ENCODE data around the gene PPFIBP1. TPM values are rescaled to one million over a fixed set of nuclear protein-coding genes. Genes with fewer than 3 reads are reported as not detected.
A peak's percentile ranks its signal among the peaks of the same experiment; 100 is the strongest.

Gene PPFIBP1
- total and polyA plus RNA-seq, 10 donors = 3.7 to 182 (median 92.4) TPM

DNA sequence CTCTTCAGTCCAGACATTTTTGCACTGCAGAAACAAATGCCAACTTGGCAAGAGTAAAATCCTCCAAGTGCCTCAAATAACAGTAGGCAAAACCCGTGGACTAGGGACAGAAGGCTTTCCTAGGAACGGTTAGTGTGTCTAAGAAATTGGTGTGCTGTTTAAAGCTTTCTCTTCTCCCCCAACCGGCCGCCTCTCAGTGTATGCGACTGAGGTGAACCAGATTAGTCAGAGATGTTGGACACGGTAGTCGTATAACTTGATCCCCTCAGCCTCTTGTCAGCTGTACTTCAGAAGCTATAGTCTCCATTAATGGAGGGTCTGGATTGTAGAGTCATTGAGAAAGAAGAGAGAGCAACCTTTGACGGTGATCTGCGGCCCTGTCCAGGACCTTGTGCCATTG lies 21.7 kb downstream of the PPFIBP1 start:
- H3K27me3 ChIP-seq (replicated peaks in 1 of 7) = no peaks in the 10 kb centered on the region
- intact Hi-C loops (cut with DNase I; ENCODE audit: low total_unique reads) = no loop called here
- no peaks in the 10 kb centered on the region for H3K36me3 ChIP-seq
- 91 to 93% (median 93%) methylated on average over 9 of the region's 9 CpGs for whole genome bisulfite sequencing, 5 donors
- H3K9me3 ChIP-seq = no peaks in the 10 kb centered on the region
- H3K4me1 ChIP-seq = peaks cover 15 to 30% (median 20%) of the 10 kb centered on the region in 6 donors
- no peak overlapping the region for H3K27ac ChIP-seq
- DNase-seq = no peak
- TF ChIP-seq POLR2AphosphoS5 (IDR thresholded peaks at IDR 0.05) (no peak), POLR2A (IDR thresholded peaks at IDR 0.05) (no peak), CTCF (IDR thresholded peaks at IDR 0.05 in 8 of 11, conservative IDR thresholded peaks at IDR 0.05 in 3 of 11) (no peak)
- H3K4me3 ChIP-seq = no peak overlapping the region

- Histone ChIP-seq H3K4me1 (peaks cover 15 to 33% (median 27%) of the 10 kb centered on the region in 6 donors), H3K9me3 (no peaks in the 10 kb centered on the region)
- 91 to 94% (median 93%) methylated on average over 5 of the region's 5 CpGs for WGBS, 5 donors
Observed at GRCh38 chr12:27547592-27547991, 23.6 kb downstream of the PPFIBP1 start.

DNA sequence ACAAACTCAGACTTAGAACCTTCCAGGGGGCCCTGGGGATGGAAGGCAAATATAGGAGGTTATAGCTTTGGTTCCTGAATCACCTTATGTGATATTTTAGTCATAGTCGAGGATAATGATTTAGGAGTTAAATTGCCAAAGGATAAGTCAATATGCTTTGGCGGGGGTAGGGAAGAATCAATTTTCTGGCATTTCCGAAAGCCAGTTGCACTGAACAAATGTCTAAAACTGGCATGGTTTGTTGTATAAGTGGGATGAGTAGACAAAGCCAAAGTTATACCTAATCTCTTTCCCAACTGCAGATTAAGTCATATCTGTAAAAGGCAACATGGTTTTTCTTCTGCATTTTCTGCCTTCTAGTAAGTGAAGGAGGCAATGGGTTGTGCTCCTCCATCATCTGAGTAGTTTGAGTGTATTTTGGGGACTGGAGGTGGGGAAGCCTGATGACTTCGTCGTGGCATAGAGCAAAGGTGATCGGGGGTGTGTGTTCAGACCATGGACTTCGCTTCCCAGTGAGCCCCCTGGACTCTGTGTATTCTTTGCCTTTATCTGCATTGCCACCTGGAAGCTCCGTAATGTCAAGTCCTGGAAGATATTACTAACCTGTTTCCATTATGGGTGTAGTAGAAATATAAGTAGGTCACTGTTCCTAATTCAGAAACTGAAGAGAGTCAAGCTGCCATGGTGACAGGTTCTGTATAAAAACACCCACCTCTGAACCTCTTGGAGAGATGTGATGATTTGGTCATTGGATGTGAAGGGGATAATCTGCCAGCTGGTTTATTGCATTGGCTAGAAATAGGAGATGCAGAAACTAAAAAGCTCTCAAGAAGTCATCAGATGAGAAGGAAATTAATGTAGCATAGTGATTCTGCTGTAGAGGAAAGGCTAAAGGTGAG lies 24.5 kb downstream of the PPFIBP1 start:
- Histone ChIP-seq H3K27me3 (replicated peaks in 1 of 7) (no peaks in the 10 kb centered on the region), H3K27ac (peak overlapping the region in 6 of 8 donors; percentile 65 to 82 (median 72)), H3K36me3 (no peaks in the 10 kb centered on the region), H3K4me1 (peaks cover 15 to 40% (median 25%) of the 10 kb centered on the region in 6 donors), H3K9me3 (no peaks in the 10 kb centered on the region), H3K4me3 (no peak overlapping the region)
- no peak for DNase-seq
- 91 to 94% (median 92%) methylated on average over 8 of the region's 8 CpGs for WGBS, 5 donors
- TF ChIP-seq POLR2AphosphoS5 (IDR thresholded peaks at IDR 0.05) (no peak), CTCF (IDR thresholded peaks at IDR 0.05 in 8 of 11, conservative IDR thresholded peaks at IDR 0.05 in 3 of 11) (no peak), POLR2A (IDR thresholded peaks at IDR 0.05) (no peak)
- intact Hi-C loops (cut with DNase I; ENCODE audit: low total_unique reads) = no loop called here

More at GRCh38 chr12:27547592-27547991, 23.6 kb downstream of the PPFIBP1 start:
- TF ChIP-seq POLR2A (IDR thresholded peaks at IDR 0.05) (no peak), CTCF (IDR thresholded peaks at IDR 0.05 in 8 of 11, conservative IDR thresholded peaks at IDR 0.05 in 3 of 11) (no peak), POLR2AphosphoS5 (IDR thresholded peaks at IDR 0.05) (no peak)
- intact Hi-C loops (cut with DNase I; ENCODE audit: low total_unique reads) = no loop called here
- Histone ChIP-seq H3K4me3 (no peak overlapping the region), H3K36me3 (no peaks in the 10 kb centered on the region), H3K27me3 (replicated peaks in 1 of 7) (no peaks in the 10 kb centered on the region), H3K27ac (no peak overlapping the region)
- DNase-seq = no peak

- WGBS, 5 donors = 21 to 37% (median 28%) methylated on average over 8 of the region's 8 CpGs
- H3K36me3 ChIP-seq = no peaks in the 10 kb centered on the region
- no peaks in the 10 kb centered on the region for H3K27me3 ChIP-seq (replicated peaks in 1 of 7)
- intact Hi-C loops (cut with DNase I; ENCODE audit: low total_unique reads) = no loop called here
- H3K27ac ChIP-seq = peak overlapping the region in 6 of 8 donors; percentile 65 to 82 (median 72)
- H3K4me3 ChIP-seq = peak overlapping the region in 1 of 8 donors; percentile 11
- TF ChIP-seq CTCF (IDR thresholded peaks at IDR 0.05 in 8 of 11, conservative IDR thresholded peaks at IDR 0.05 in 3 of 11) (no peak), POLR2AphosphoS5 (IDR thresholded peaks at IDR 0.05) (no peak), POLR2A (IDR thresholded peaks at IDR 0.05) (no peak)
- no peaks in the 10 kb centered on the region for H3K9me3 ChIP-seq
- peaks cover 15 to 48% (median 26%) of the 10 kb centered on the region in 6 donors for H3K4me1 ChIP-seq
- no peak for DNase-seq
Observed at GRCh38 chr12:27549236-27549800, 25.3 kb downstream of the PPFIBP1 start.
